Measurements from ENCODE around the gene UNC5C. TPM values are rescaled to one million over a fixed set of nuclear protein-coding genes. Genes with fewer than 3 reads are reported as not detected.

Gene UNC5C
- total RNA-seq, 2 donors from 2014 or later: 0.52 to 2.0 TPM

- no peaks in the 10 kb centered on the region for H3K9me3 ChIP-seq
- H3K36me3 ChIP-seq (replicated peaks in 1 of 2; ENCODE audit: insufficient read depth in 1 of 2, low read depth in 2 of 2): no peaks in the 10 kb centered on the region
- TF ChIP-seq CTCF (IDR thresholded peaks at IDR 0.05): no peak
- TF ChIP-seq POLR2A (IDR thresholded peaks at IDR 0.05): no peak
- DNase-seq (no peak), ATAC-seq (no peak)
- intact Hi-C loops (cut with DNase I): no loop called here
- H3K27ac ChIP-seq: no peak overlapping the region
- no peaks in the 10 kb centered on the region for H3K4me1 ChIP-seq
- H3K4me3 ChIP-seq: no peak overlapping the region
- no peaks in the 10 kb centered on the region for H3K27me3 ChIP-seq
Measured at GRCh38 chr4:95340191-95340590, 208.6 kb downstream of the UNC5C start.

GRCh38 chr4:95325665-95326064 lies 223.1 kb downstream of the UNC5C start:
- no peak for DNase-seq
- Histone ChIP-seq H3K27ac (no peak overlapping the region), H3K4me1 (no peaks in the 10 kb centered on the region), H3K9me3 (no peaks in the 10 kb centered on the region), H3K27me3 (no peaks in the 10 kb centered on the region), H3K4me3 (no peak overlapping the region), H3K36me3 (replicated peaks in 1 of 2; ENCODE audit: insufficient read depth in 1 of 2, low read depth in 2 of 2) (no peaks in the 10 kb centered on the region)
- intact Hi-C loops (cut with DNase I): no loop called here
- 68 to 83% methylated on average over 1 of the region's 1 CpG for WGBS, 2 donors
- no peak for ATAC-seq
- TF ChIP-seq POLR2A (IDR thresholded peaks at IDR 0.05) (no peak), CTCF (IDR thresholded peaks at IDR 0.05) (no peak)

GRCh38 chr4:95319169-95319568 lies 229.6 kb downstream of the UNC5C start:
- Histone ChIP-seq H3K27ac (no peak overlapping the region), H3K36me3 (replicated peaks in 1 of 2; ENCODE audit: insufficient read depth in 1 of 2, low read depth in 2 of 2) (no peaks in the 10 kb centered on the region), H3K4me1 (no peaks in the 10 kb centered on the region), H3K4me3 (no peak overlapping the region), H3K27me3 (no peaks in the 10 kb centered on the region), H3K9me3 (no peaks in the 10 kb centered on the region)
- TF ChIP-seq POLR2A (IDR thresholded peaks at IDR 0.05): no peak
- TF ChIP-seq CTCF (IDR thresholded peaks at IDR 0.05): no peak
- WGBS, 2 donors: 88 to 90% methylated on average over 3 of the region's 3 CpGs
- intact Hi-C loops (cut with DNase I): no loop called here
- no peak for DNase-seq
- no peak for ATAC-seq

GRCh38 chr4:95318483-95318882 lies 230.3 kb downstream of the UNC5C start:
- intact Hi-C loops (cut with DNase I): no loop called here
- Histone ChIP-seq H3K27ac (no peak overlapping the region), H3K4me1 (no peaks in the 10 kb centered on the region), H3K36me3 (replicated peaks in 1 of 2; ENCODE audit: insufficient read depth in 1 of 2, low read depth in 2 of 2) (no peaks in the 10 kb centered on the region), H3K4me3 (no peak overlapping the region), H3K9me3 (no peaks in the 10 kb centered on the region), H3K27me3 (no peaks in the 10 kb centered on the region)
- DNase-seq (no peak), ATAC-seq (no peak)
- WGBS, 2 donors: 24 to 43% methylated on average over 1 of the region's 1 CpG
- TF ChIP-seq CTCF (IDR thresholded peaks at IDR 0.05): no peak
- no peak for TF ChIP-seq POLR2A (IDR thresholded peaks at IDR 0.05)

- Histone ChIP-seq H3K9me3 (no peaks in the 10 kb centered on the region), H3K4me1 (no peaks in the 10 kb centered on the region), H3K27me3 (no peaks in the 10 kb centered on the region), H3K27ac (no peak overlapping the region), H3K4me3 (no peak overlapping the region), H3K36me3 (replicated peaks in 1 of 2; ENCODE audit: insufficient read depth in 1 of 2, low read depth in 2 of 2) (no peaks in the 10 kb centered on the region)
- WGBS, 2 donors: 76 to 77% methylated on average over 3 of the region's 3 CpGs
- ATAC-seq (no peak), DNase-seq (no peak)
- TF ChIP-seq POLR2A (IDR thresholded peaks at IDR 0.05) (no peak), CTCF (IDR thresholded peaks at IDR 0.05) (no peak)
- intact Hi-C loops (cut with DNase I): no loop called here
Measured at GRCh38 chr4:95318044-95318443, 230.7 kb downstream of the UNC5C start.
